ENCODE measurements around the gene OPCML.

DNA sequence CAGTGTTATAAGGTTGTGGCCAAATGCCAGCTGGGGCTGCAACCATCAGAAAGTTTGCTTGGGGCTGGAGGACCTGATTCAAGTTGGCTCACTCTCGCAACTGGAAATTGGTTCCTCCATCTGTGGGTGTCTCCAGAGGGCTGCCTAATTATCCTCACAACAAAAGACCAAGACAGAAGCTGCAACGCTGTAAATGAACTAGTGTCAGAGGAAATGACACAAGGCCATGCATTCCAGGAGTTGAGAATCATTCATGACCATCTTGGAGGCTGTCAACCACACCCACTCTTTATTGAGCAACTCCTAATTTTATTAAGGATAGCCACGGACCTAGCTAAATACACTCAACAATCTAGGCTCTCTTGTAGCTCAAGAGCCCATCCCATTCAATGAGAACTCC, 1060.8 kb downstream of the OPCML start:
- TF ChIP-seq, protein P1, sequence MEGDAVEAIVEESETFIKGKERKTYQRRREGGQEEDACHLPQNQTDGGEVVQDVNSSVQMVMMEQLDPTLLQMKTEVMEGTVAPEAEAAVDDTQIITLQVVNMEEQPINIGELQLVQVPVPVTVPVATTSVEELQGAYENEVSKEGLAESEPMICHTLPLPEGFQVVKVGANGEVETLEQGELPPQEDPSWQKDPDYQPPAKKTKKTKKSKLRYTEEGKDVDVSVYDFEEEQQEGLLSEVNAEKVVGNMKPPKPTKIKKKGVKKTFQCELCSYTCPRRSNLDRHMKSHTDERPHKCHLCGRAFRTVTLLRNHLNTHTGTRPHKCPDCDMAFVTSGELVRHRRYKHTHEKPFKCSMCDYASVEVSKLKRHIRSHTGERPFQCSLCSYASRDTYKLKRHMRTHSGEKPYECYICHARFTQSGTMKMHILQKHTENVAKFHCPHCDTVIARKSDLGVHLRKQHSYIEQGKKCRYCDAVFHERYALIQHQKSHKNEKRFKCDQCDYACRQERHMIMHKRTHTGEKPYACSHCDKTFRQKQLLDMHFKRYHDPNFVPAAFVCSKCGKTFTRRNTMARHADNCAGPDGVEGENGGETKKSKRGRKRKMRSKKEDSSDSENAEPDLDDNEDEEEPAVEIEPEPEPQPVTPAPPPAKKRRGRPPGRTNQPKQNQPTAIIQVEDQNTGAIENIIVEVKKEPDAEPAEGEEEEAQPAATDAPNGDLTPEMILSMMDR (IDR thresholded peaks at IDR 0.05): no peak
- TF ChIP-seq SIN3A (IDR thresholded peaks at IDR 0.05; ENCODE audit: borderline replicate concordance, insufficient read depth, low read depth, low read length) (no peak), POLR2AphosphoS5 (IDR thresholded peaks at IDR 0.05; ENCODE audit: low read depth, low read length) (no peak)
